CD4-positive, alpha-beta T cell treated with Interleukin-17A for 4 hours (primary cell): ENCODE measurements around the gene MARK2.
"Not testable (repeated sequence)": the region's sequence is repeated elsewhere in the genome, so short reads cannot be mapped to it uniquely, and the experiment has no call there.

Experiments
- DNase-seq: peaks from one replicate; pipeline ENCODE4 v3.0.0-alpha.2; 2020; ENCODE audit warnings: mixed read lengths

MARK2 gene

DNA sequence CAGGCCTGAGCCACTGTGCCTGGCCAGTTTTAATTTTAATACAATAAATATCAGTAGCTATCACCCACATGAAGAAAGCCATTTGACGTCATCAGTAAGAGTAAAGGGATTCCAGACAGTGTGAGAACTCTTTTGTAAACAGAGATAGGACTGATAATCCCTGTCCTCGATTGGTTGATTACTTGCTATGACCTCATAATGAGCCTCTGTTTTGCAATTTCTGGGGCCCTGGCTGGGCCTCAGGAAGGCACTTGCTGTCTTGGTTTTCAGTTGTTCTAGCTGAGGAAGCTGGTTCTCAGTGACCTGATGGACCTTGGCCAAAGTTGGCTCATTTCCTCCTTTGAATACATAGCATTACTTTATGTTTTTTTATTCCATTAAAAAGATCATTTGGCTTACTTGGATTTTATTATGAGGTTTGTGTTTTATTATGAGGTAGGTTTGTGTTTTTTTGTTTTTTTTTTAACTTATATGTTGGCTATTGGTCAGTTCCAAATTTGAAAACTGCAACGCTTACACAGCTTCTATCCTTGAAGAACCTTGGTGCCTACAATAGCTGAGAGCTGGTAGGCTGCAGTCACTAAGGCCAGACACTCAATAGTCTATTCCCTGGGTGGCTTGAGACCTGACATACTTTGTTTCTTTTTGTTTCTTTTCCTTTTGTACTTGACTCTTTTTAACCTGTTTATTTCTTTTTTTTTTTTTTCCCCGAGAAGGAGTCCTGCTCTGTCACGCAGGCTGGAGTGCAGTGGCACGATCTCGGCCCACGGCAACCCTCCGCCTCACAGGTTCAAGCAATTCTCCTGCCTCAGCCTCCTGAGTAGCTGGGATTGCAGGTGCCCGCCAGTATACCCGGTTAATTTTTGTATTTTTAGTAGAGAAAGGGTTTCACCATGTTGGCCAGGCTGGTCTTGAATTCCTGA, 20.0 kb downstream of the MARK2 start:
- no peak for DNase-seq

GRCh38 chr11:63862923-63863322, 24.0 kb downstream of the MARK2 start:
- DNase-seq = no peak

- not testable (repeated sequence) for DNase-seq
Measured at GRCh38 chr11:63863620-63864019, 24.7 kb downstream of the MARK2 start.

DNA sequence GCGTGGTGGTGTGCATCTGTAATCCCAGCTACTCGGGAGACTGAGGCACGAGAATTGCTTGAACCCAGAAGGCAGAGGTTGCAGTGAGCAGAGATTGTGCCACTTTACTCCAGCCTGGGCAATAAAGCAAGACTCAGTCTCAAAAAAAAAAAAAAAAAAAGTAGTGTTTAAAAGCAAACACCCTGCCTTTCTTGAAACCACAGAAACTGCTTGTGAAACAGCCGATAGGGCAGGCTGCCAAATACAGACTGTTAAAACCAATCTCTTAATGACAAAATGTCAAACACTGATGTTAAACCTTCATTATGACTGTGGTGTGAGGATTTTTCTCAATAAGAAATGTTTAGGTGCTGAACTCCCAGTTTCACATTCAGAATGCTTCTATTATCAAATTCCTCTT, 27.3 kb downstream of the MARK2 start:
- DNase-seq = peak; percentile 88

DNA sequence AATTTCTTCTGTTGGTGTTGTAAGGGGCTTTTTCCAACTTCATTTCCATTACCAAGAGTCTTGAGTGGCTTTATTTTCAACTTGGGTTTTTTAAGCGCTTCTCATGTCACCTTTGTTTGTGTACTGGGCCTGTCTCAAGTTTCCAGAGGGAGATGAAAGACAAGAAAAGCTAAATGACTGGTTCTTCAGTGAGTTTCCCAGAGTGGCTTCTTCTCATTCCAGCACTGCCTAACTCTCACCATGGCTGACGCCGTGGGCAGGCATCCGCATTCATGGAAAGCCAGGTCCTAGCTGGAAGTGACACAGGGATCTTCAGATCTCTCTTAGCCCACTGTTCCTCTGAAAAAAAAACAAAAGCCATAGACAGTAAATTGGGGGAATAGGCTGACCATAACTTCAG, 28.6 kb downstream of the MARK2 start:
- no peak for DNase-seq

DNA sequence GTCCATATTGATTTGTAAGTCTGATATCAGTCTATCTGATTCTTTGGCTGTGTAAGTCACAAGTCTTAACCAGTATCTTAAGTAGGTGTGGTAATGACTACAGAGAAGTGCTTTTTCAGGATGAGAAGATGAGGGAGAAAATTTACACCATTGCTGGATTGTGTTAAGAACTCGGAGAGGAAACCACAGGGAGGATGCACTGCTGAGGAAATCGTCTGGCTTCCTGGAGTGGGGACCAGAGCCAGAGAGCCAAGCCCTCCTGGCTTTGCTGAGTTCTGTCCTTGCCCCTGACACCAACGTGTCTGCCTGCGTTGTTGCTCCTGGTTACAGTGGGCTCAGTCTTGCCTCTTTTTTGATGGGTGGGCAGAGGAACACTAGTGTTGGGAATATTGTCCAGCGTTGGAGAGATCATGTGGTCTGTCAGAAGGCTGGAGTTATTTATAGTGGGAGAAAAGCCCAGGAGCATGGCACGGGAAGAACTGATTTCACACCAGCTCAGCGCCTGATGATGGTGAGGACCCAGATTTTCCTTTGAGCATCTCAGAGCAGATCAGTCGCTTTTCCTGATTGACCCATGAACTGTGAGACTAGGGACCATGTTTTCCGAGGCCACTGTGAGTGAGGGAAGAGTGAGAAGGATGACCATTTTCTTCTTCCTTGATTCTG, 29.6 kb downstream of the MARK2 start:
- DNase-seq = no peak

GRCh38 chr11:63869171-63869591, 30.3 kb downstream of the MARK2 start:
- no peak for DNase-seq

DNA sequence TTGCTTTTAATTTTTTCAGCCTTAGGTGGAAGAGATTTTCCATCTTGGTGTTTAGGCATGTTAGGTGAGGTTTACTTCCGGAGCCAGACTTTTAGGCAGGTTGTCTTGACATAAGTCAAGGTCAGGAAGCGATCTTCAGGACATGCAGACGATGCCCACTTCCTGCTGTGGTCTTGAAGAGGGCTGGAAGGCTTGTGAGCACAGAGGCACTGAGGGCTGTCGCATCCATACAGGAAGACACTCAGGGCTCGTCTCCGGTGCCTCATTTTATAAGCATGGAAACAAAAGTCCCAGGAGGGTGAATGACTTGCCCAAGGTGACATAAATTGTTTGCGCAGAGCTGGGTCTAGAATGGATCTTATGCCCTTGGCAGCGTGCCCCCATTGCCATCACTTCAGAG, 30.8 kb downstream of the MARK2 start:
- peak; percentile 74 for DNase-seq

DNA sequence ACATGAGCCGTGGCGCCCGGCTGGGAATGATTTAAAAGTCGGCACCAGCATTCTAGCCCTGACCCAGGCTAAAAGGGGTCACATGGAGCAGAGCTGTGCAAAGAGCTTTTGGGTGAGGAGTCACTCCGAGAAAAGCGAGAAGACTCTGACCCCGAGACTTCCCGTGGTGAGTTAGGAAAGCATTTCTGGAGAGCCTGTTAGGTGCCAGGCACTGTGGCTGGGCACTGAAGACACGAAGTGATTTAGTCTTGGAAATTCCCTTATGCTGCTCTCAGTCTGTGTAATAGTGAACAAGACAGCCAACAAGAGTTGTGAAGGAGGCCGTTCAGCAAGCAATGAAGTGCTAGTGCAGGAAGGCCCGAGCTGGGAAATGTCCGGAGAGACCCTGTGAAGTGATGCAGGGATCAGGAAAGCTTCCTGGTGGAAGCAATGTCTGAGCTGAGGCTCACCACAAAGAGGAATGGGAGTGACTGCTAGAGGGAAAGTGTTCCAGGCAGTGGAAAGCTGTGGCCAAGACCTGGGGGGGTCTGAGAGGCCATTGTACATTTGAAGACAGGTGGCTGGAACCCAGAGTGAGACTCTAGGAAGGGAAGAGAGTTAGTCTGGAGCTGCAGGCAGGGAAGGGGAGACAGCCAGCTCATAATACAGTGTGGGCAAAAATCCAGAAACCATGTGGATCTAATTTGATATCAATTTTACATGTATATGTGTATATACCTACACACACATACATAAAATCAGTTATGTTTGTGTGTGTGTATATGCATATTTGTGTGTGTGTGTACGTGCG, 31.6 kb downstream of the MARK2 start:
- DNase-seq = no peak

- peak; percentile 51 for DNase-seq
Measured at GRCh38 chr11:63871962-63872799, 33.3 kb downstream of the MARK2 start.

DNA sequence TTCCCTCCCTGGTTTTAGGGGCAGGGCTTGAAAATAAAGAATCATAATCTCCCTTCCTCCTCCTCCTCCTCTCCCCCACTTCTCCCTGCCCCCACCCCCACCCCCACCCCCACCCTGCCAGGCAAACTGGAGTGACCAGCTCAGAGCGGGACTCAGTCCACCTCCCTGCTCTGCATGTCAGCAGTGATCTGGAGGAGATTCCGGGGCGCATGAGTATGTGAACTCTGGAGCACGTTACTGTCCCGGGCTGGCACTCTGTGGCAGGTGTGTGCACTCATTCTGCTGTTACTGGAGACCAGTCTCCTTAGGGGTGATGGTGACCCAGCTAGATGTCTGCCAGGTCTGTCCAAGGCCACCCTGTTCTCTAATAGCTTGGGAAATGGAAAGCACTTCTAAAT, 33.9 kb downstream of the MARK2 start:
- DNase-seq = no peak

GRCh38 chr11:63873311-63873710, 34.4 kb downstream of the MARK2 start:
- DNase-seq = no peak

DNA sequence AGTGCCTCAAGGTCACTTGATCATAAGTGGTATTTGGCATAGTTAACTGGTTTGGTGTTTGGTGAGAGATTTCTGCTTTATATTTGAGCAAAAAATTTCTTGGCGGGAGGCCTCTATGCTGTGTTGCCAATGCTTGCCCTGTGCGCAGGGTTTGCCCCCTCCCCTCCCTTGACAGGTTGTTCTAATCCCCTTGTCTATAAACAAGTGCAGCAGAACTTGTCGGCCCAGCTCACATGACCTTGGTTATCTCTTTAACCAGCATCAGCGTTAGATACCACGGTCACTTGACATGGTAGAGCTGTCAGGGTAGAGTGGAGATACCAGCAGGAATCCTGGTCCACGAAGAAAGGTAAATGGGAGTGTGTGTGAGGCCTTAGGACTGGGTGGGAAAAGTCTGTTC, 35.6 kb downstream of the MARK2 start:
- DNase-seq = no peak

DNA sequence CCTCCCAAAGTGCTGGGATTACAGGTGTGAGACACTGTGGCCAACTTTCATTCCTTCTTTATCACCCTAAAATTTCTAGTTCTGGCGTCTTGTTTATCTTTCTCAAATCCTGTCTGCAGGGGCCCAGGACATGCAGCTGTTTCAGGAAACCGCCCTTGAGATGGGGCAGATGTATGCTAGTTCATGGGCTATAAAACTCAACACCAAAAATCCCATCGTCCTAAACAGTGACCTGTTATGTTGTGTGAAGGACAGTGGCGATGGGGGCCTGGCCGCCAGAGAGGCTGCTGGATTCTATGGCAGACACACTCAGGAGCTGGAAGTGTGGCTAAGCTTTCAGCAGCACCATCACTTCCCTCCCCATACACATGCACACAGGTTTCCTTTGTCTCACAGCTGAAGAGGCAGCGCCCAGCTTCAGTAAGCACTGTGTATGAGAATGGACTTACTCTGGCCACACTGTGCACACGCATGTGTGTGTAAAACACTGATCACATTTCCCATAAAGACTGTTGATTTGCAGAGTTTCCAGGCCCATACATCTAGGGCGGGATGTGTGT, 36.7 kb downstream of the MARK2 start:
- no peak for DNase-seq

DNA sequence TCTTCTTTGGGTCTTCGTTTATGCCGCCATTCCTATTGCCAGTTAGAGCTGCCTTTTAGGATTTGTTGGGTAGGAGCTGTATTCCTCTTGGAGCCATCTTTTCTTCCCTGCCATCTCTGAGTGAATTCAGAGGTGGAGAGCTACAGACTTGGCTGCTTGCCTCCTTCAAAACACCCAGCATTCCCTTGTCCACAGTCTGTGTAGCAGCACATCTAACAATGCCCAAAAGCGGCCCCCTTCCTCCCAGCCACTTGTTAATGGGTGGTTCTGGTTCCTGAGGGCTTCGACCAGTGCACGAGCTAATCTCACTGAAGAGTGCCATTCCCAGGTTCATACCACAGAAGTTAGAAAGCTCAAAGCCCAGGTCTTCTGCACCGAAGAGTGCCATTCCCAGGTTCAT, 37.7 kb downstream of the MARK2 start:
- no peak for DNase-seq

DNA sequence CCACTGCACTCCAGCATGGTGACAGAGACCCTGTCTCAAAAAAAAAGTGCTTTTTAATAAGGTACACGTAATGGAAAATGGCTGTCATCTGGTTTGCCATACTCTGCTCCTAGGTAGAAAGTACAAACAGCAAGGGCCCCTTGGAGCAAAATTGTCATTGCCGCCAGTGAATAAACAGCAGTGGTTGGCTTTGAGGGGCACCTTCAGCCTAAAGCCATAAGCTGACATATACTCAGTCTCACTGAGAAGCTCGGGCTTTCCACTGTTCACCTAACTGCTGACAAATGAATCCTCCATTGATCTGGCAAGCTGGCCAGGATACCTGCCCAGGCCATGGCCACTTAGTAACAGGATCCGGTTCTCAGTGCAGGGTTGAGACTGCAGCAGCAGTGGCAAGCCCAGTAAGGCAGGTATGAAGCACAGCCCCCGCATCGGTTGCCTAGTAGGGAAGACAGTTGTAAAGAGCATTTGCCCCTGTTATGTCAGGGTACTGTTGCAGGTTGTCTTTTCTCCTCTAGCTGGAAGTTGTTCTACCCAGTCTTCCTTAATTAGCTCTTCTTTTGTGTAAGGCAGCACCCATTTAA, 38.8 kb downstream of the MARK2 start:
- DNase-seq = no peak

GRCh38 chr11:63879598-63880402, 40.9 kb downstream of the MARK2 start:
- no peak for DNase-seq

- no peak for DNase-seq
Measured at GRCh38 chr11:63880403-63880790, 41.5 kb downstream of the MARK2 start.

DNA sequence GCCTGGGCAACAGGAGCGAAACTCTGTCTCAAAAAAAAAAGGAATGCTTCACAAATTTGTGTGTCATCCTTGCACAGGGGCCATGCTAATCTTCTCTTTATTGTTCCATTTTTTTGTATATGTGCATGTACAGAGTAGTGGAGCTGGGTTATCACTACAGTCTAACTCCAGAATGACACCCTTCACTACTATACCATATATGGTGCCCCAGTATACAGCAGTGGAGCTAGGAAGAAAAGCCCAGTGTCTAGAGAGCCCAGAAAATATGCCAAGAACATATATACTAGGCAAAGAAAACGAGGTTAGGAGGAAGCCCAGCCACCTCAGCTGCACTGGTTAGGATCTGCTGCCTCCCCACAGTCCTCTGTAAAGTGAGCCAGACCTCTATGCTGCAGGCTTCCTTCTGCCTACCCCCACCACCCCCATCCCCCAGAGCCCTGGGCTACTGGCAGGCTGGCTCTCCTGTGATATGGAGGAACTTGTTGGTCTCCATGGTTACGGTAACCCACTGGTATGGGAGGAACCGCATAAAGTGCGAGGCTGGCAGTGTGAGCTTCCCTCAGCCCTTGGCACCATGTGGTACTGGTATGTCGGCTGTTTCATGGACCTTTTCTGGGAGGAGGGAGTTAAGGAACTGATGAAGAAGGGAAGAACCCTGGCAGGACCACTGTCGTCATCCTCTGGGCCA, 43.8 kb downstream of the MARK2 start:
- DNase-seq = peak; percentile 31

GRCh38 chr11:63883791-63884190, 44.9 kb downstream of the MARK2 start:
- no peak for DNase-seq
